ENCODE results near the gene LRBA. TPM values are rescaled to one million over a fixed set of nuclear protein-coding genes. Genes with fewer than 3 reads are reported as not detected.
A peak's percentile ranks its signal among the peaks of the same experiment; 100 is the strongest.

Gene LRBA
- total and polyA plus RNA-seq, 5 donors from 2014 or later, result 23.0 to 95.3 (median 25.4) TPM

DNA sequence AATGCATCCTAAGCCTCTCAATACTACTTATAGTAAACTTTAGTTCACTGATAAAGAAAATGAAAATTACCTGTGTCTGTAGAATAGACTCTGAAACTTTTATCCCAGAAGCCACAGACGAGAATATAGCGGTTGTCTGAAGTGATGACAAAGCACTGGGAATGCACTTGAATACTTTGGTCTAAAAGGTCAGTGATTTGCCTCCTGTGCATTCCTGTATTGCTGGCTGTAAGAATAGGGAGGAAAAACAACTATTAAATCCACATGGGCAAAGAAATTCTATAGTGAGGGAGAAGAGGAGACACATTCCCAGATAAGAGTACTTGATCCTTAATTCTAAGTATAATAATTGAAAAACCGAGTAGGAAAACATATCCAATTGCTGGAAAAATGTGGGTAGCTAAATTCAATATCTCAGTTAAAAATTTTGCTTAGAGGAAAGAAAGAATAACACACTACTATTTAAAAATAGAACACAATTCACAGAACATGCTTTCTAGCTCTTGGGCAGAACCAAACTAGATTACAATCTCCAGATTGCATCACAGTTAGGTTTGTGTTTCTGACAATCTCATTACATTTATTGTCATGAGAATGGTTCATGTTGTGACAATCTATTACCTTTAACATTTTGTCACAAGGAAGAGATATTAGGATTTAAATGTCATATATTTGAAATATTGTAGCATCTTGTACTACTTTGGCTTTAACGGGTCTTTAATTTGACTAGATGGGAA, 704.8 kb downstream of the LRBA start:
- no peaks in the 10 kb centered on the region for H3K27me3 ChIP-seq (ENCODE audit: control insufficient read depth, insufficient read depth, low read length)
- H3K27ac ChIP-seq (ENCODE audit: insufficient read depth, low read length, poor library complexity, severe bottlenecking), result no peak overlapping the region
- H3K27ac Mint-ChIP-seq, result no peak overlapping the region
- peaks cover 25% of the 10 kb centered on the region for H3K36me3 Mint-ChIP-seq
- DNase-seq (no peak), ATAC-seq (ENCODE audit: low read depth in 2 of 2) (no peak)
- H3K4me1 ChIP-seq (ENCODE audit: control insufficient read depth, insufficient read depth, low read length, poor library complexity, severe bottlenecking), result no peaks in the 10 kb centered on the region
- H3K36me3 ChIP-seq (ENCODE audit: control insufficient read depth, insufficient read depth, low read length), result peaks cover 32% of the 10 kb centered on the region
- H3K4me3 ChIP-seq (ENCODE audit: low read depth, low read length), result no peak overlapping the region
- H3K9me3 Mint-ChIP-seq, result no peaks in the 10 kb centered on the region
- H3K4me3 Mint-ChIP-seq, result no peak overlapping the region
- no peaks in the 10 kb centered on the region for H3K27me3 Mint-ChIP-seq
- H3K9me3 ChIP-seq (ENCODE audit: control insufficient read depth in 2 of 2, low read length in 2 of 2), result no peaks in the 10 kb centered on the region
- H3K4me1 Mint-ChIP-seq, result no peaks in the 10 kb centered on the region

DNA sequence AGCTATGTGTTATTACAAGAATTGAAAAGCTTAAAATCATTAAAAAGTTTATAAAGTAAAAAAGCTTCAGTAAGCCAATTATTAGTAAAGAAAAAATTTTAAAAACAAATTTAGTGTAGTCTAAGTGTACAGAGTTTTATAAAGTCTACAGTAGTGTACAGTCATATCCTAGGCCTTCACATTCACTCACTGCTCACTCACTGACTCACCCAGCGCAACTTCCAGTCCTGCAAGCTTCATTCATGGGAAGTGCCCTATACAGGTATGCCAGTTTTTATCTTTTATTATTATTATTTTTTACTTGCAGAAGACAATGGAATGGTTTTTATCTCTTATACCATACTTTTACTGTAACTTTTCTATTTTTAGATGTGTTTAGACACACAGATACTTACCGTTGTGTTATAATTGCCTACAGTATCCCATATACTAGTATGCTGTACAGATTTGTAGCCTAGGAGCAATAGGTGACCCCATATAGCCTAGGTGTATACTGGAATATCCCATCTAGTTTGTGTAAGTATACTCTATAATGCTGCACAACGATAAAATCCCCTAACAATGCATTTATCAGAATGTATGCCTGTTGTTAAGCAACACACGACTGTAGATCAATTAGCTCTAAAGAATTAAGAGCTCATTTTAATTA, 706.1 kb downstream of the LRBA start:
- Histone ChIP-seq H3K4me1 (ENCODE audit: control insufficient read depth, insufficient read depth, low read length, poor library complexity, severe bottlenecking) (no peaks in the 10 kb centered on the region), H3K27me3 (ENCODE audit: control insufficient read depth, insufficient read depth, low read length) (no peaks in the 10 kb centered on the region), H3K27ac (ENCODE audit: insufficient read depth, low read length, poor library complexity, severe bottlenecking) (no peak overlapping the region), H3K9me3 (ENCODE audit: control insufficient read depth in 2 of 2, low read length in 2 of 2) (no peaks in the 10 kb centered on the region), H3K4me3 (ENCODE audit: low read depth, low read length) (no peak overlapping the region), H3K36me3 (ENCODE audit: control insufficient read depth, insufficient read depth, low read length) (peaks cover 26% of the 10 kb centered on the region)
- Mint-ChIP-seq H3K27me3 (no peaks in the 10 kb centered on the region), H3K27ac (no peak overlapping the region), H3K9me3 (no peaks in the 10 kb centered on the region), H3K36me3 (peaks cover 22% of the 10 kb centered on the region), H3K4me3 (no peak overlapping the region), H3K4me1 (peaks cover 0 to 3% (median 0%) of the 10 kb centered on the region in 4 donors)
- no peak for ATAC-seq (ENCODE audit: low read depth in 2 of 2)
- DNase-seq, result no peak

DNA sequence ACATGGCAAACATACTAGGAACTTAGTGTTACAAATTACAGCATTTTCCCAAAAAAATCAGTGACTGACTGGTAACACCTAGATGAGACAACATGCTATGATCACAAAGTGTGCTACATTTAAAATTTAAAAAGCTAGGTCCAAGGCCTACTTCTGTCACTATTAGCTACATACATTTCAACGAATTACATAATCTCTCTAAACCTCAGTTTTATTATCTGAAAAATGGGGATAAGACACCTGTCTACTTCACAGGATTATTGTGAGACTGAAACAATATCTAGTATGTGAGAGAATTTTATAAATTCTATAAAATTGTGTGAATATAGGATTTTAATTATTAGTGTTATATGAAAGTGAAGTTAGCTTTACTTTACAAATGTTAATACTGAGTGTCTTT, 708.4 kb downstream of the LRBA start:
- Mint-ChIP-seq H3K27me3 (no peaks in the 10 kb centered on the region), H3K27ac (no peak overlapping the region), H3K4me1 (peaks cover 0 to 8% (median 0%) of the 10 kb centered on the region in 4 donors), H3K4me3 (no peak overlapping the region), H3K36me3 (peaks cover 27% of the 10 kb centered on the region), H3K9me3 (no peaks in the 10 kb centered on the region)
- H3K4me3 ChIP-seq (ENCODE audit: low read depth, low read length), result no peak overlapping the region
- no peak for ATAC-seq (ENCODE audit: low read depth in 2 of 2)
- peaks cover 34% of the 10 kb centered on the region for H3K36me3 ChIP-seq (ENCODE audit: control insufficient read depth, insufficient read depth, low read length)
- H3K9me3 ChIP-seq (ENCODE audit: control insufficient read depth in 2 of 2, low read length in 2 of 2), result no peaks in the 10 kb centered on the region
- no peaks in the 10 kb centered on the region for H3K4me1 ChIP-seq (ENCODE audit: control insufficient read depth, insufficient read depth, low read length, poor library complexity, severe bottlenecking)
- H3K27me3 ChIP-seq (ENCODE audit: control insufficient read depth, insufficient read depth, low read length), result no peaks in the 10 kb centered on the region
- H3K27ac ChIP-seq (ENCODE audit: insufficient read depth, low read length, poor library complexity, severe bottlenecking), result no peak overlapping the region
- no peak for DNase-seq

DNA sequence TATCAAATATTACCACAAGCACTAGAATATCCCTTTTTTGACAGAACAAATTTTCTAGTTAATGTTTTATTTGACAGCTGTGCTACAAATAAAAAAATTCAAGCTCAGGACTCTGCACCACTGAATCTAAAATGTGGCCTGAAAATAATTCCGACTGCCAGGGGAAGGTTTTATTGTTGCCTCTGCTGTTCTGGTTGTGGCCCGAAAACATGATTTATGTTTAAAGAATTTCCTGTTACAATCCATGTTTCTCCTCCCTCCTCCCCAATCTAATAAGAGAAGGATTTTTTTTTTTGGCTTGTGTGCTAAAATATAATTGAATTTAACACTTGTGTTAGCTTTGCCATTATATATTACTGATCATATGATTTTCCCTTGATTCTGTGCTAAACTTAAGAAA, 709.1 kb downstream of the LRBA start:
- Histone ChIP-seq H3K4me1 (ENCODE audit: control insufficient read depth, insufficient read depth, low read length, poor library complexity, severe bottlenecking) (no peaks in the 10 kb centered on the region), H3K36me3 (ENCODE audit: control insufficient read depth, insufficient read depth, low read length) (peaks cover 33% of the 10 kb centered on the region), H3K27me3 (ENCODE audit: control insufficient read depth, insufficient read depth, low read length) (no peaks in the 10 kb centered on the region), H3K27ac (ENCODE audit: insufficient read depth, low read length, poor library complexity, severe bottlenecking) (no peak overlapping the region), H3K4me3 (ENCODE audit: low read depth, low read length) (no peak overlapping the region), H3K9me3 (ENCODE audit: control insufficient read depth in 2 of 2, low read length in 2 of 2) (no peaks in the 10 kb centered on the region)
- no peak for DNase-seq
- H3K27ac Mint-ChIP-seq, result peak overlapping the region in 1 of 3 donors; percentile 26
- H3K4me3 Mint-ChIP-seq, result no peak overlapping the region
- H3K9me3 Mint-ChIP-seq, result no peaks in the 10 kb centered on the region
- ATAC-seq (ENCODE audit: low read depth in 2 of 2), result no peak
- peaks cover 0 to 13% (median 2%) of the 10 kb centered on the region in 4 donors for H3K4me1 Mint-ChIP-seq
- H3K36me3 Mint-ChIP-seq, result peaks cover 31% of the 10 kb centered on the region
- H3K27me3 Mint-ChIP-seq, result no peaks in the 10 kb centered on the region

DNA sequence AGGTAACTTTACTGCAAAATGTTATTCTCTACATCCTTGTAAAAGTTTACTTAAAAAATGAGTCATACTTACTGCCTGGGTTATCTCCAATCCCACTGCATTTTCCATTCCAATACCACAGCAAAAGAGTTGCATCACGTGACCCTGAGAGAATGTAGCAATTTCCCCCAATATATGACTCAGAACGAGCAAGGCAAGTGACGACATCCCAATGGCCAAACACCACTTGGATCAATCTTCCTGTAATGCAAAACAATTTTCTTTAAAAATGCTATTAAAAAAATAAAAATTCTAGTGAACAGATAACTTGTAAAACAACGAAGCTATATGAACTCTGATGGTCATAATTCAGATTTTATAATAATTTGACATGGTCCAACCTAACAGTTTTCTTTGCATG, 712.5 kb downstream of the LRBA start:
- ATAC-seq (ENCODE audit: low read depth in 2 of 2) (no peak), DNase-seq (no peak)
- H3K27me3 ChIP-seq (ENCODE audit: control insufficient read depth, insufficient read depth, low read length), result no peaks in the 10 kb centered on the region
- no peak overlapping the region for H3K27ac ChIP-seq (ENCODE audit: insufficient read depth, low read length, poor library complexity, severe bottlenecking)
- peaks cover 24% of the 10 kb centered on the region for H3K36me3 Mint-ChIP-seq
- H3K4me1 Mint-ChIP-seq, result peaks cover 0 to 15% (median 2%) of the 10 kb centered on the region in 4 donors
- no peaks in the 10 kb centered on the region for H3K27me3 Mint-ChIP-seq
- H3K4me1 ChIP-seq (ENCODE audit: control insufficient read depth, insufficient read depth, low read length, poor library complexity, severe bottlenecking), result no peaks in the 10 kb centered on the region
- H3K4me3 Mint-ChIP-seq, result no peak overlapping the region
- no peak overlapping the region for H3K4me3 ChIP-seq (ENCODE audit: low read depth, low read length)
- no peak overlapping the region for H3K27ac Mint-ChIP-seq
- H3K36me3 ChIP-seq (ENCODE audit: control insufficient read depth, insufficient read depth, low read length), result peaks cover 11% of the 10 kb centered on the region
- H3K9me3 Mint-ChIP-seq, result no peaks in the 10 kb centered on the region
- H3K9me3 ChIP-seq (ENCODE audit: control insufficient read depth in 2 of 2, low read length in 2 of 2), result no peaks in the 10 kb centered on the region

DNA sequence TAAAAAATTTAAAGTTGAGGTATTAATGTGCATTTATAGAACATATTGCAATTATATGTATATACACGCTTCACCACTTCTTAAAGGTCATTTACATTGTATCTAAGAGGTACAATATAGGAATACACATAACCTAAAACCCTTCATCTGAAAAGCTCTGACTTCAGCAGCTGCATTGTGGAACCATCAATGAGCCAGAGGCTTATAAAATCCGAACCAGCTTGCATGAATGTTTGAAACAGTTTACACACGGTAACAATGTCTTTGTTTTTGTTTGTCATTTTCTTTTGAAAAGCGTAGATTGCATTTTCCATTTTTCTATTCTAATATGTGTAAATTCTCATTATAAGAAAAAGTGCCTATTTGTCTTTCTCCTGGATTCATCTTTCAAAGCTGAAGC, 715.3 kb downstream of the LRBA start:
- H3K9me3 ChIP-seq (ENCODE audit: control insufficient read depth in 2 of 2, low read length in 2 of 2), result no peaks in the 10 kb centered on the region
- H3K4me3 Mint-ChIP-seq, result no peak overlapping the region
- no peak overlapping the region for H3K4me3 ChIP-seq (ENCODE audit: low read depth, low read length)
- H3K4me1 ChIP-seq (ENCODE audit: control insufficient read depth, insufficient read depth, low read length, poor library complexity, severe bottlenecking), result no peaks in the 10 kb centered on the region
- no peak for DNase-seq
- H3K36me3 Mint-ChIP-seq, result peaks cover 19% of the 10 kb centered on the region
- H3K36me3 ChIP-seq (ENCODE audit: control insufficient read depth, insufficient read depth, low read length), result peaks cover 9% of the 10 kb centered on the region
- peaks cover 0 to 13% (median 2%) of the 10 kb centered on the region in 4 donors for H3K4me1 Mint-ChIP-seq
- H3K9me3 Mint-ChIP-seq, result no peaks in the 10 kb centered on the region
- no peak for ATAC-seq (ENCODE audit: low read depth in 2 of 2)
- no peaks in the 10 kb centered on the region for H3K27me3 ChIP-seq (ENCODE audit: control insufficient read depth, insufficient read depth, low read length)
- no peaks in the 10 kb centered on the region for H3K27me3 Mint-ChIP-seq
- no peak overlapping the region for H3K27ac Mint-ChIP-seq
- no peak overlapping the region for H3K27ac ChIP-seq (ENCODE audit: insufficient read depth, low read length, poor library complexity, severe bottlenecking)

DNA sequence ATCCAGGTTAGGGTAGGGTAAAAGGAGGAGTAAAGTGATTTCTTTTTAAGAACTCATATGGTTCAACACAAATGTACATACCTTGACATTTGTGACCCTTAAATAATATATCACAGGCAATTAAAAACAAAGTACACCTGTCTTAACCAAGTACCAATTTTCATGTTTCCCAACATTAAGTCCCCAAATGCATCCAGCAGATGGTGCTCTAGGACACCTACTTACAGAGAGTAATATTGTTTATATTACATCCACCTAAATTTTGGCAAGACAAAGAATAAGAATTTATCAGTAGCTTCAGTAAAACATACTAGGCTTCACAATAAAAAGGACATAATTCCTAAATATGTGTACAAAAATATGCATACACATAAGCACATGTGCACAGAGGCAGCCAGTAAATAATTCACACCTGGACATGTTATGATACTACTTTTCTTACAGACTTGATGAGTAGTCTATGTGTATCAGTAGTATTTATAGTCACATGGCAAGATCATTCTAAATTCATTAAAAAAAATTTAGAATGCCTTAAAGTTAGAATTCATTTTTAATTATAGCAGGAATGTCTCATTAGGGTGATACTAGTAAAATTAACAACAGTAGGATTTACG, 717.1 kb downstream of the LRBA start:
- H3K9me3 ChIP-seq (ENCODE audit: control insufficient read depth in 2 of 2, low read length in 2 of 2), result no peaks in the 10 kb centered on the region
- Mint-ChIP-seq H3K4me1 (peaks cover 0 to 10% (median 2%) of the 10 kb centered on the region in 4 donors), H3K36me3 (peaks cover 19% of the 10 kb centered on the region), H3K9me3 (no peaks in the 10 kb centered on the region), H3K4me3 (no peak overlapping the region), H3K27ac (no peak overlapping the region), H3K27me3 (no peaks in the 10 kb centered on the region)
- ATAC-seq (ENCODE audit: low read depth in 2 of 2) (no peak), DNase-seq (peak in 2 of 3 donors; percentile 26 to 66)
- H3K4me3 ChIP-seq (ENCODE audit: low read depth, low read length), result no peak overlapping the region
- no peaks in the 10 kb centered on the region for H3K4me1 ChIP-seq (ENCODE audit: control insufficient read depth, insufficient read depth, low read length, poor library complexity, severe bottlenecking)
- peaks cover 9% of the 10 kb centered on the region for H3K36me3 ChIP-seq (ENCODE audit: control insufficient read depth, insufficient read depth, low read length)
- no peak overlapping the region for H3K27ac ChIP-seq (ENCODE audit: insufficient read depth, low read length, poor library complexity, severe bottlenecking)
- no peaks in the 10 kb centered on the region for H3K27me3 ChIP-seq (ENCODE audit: control insufficient read depth, insufficient read depth, low read length)

Data from CD4-positive, CD25-positive, alpha-beta regulatory T cell (primary cell).